GM18867 (cell line): Measurements from ENCODE around the gene ZNF584.

Source experiments
- ATAC-seq: cut with Tn5 transposase; IDR thresholded peaks from one replicate; pipeline ENCODE4 v1.9.1; 2021; ENCODE audit warnings: mild to moderate bottlenecking, moderate library complexity; ENCODE audit not compliant: unreplicated experiment

The ZNF584 gene

GRCh38 chr19:58460039-58460438, 51.6 kb downstream of the ZNF584 start:
- no peak for ATAC-seq

- ATAC-seq: peak; percentile 19
Observed at GRCh38 chr19:58466089-58466759, 57.8 kb downstream of the ZNF584 start.

- ATAC-seq: peak; percentile 91
Observed at GRCh38 chr19:58466760-58467589, 58.5 kb downstream of the ZNF584 start, which contains the start of gene ZNF324. TSS of gene ZNF324 (plus strand) at chr19:58467080. CDS start at chr19:58469186, 2,106 bp downstream.
